Hematopoietic multipotent progenitor cell treated with erythropoietin and hydrocortisone succinate and interleukin-3 and kit ligand, for 8 days (in vitro differentiated cells): ENCODE results near the gene VWF.
"Not testable (repeated sequence)": the region's sequence is repeated elsewhere in the genome, so short reads cannot be mapped to it uniquely, and the experiment has no call there.

Experiments used
- DNase-seq: peaks from one replicate; pipeline ENCODE4 v3.0.0-alpha.2; 2015

Gene VWF

DNA sequence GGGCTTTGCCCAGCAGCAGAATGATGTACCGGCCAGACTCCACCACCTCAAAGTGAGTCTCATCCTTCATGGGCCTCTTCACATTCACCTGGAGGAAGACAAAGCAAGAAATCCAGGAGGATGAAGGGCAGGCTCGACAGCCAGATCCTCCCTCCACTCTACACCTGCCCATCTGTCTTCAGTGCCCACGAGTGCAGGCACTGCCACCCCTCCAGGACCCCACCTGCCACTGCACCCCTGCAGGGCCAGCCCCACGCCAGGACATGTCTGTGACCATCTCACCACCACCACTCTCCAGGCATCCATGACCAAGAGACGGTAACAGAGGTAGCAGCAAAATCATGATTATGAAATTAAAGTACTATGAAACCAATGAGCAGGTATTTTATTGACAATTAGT, 95.1 kb downstream of the VWF start:
- no peak for DNase-seq

DNA sequence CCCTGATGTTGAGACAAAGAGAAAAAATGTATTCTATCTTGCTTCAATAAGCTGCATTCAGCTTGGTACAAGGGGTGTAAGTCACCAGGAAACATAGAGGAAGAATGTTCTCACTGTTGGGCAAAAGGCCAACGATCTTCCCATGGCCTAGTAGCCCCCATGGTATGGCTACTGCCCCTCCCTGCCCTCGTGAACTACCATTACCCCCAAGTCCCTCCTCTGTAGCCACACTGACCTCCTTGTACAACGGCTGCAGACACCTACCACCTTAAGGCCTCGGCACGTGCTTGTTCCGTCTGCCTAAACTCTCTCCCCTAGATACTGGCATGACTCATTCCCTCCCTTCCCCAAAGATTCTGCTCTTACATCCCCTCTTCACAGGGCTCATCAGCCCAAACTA, 97.5 kb downstream of the VWF start:
- no peak for DNase-seq

- not testable (repeated sequence) for DNase-seq
Observed at GRCh38 chr12:6025703-6026298, 98.7 kb downstream of the VWF start.

GRCh38 chr12:6024066-6024465, 100.4 kb downstream of the VWF start:
- not testable (repeated sequence) for DNase-seq

- DNase-seq, result no peak
Observed at GRCh38 chr12:6020930-6021329, 103.5 kb downstream of the VWF start.

DNA sequence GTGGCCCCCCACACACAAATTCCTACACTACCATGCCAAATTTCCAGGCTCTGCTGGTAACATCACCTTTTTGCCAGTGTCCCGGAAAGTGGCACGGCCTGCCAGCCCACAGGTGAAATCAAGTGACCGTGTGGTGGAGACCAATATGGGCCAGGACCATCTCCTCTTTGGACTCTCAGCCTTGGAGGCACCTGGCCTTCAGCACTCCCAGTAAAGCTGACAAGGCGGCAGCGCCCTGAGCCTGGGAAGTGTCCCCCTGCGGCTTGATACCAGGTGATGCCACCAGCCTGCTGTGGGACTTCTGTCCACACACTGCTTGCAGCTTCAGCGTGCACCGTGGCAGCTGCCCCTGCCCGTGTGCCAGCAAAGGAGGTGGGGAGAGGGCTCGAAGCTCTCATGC, 104.0 kb downstream of the VWF start:
- not testable (repeated sequence) for DNase-seq

- not testable (repeated sequence) for DNase-seq
Observed at GRCh38 chr12:6019256-6019655, 105.2 kb downstream of the VWF start.

GRCh38 chr12:6018265-6018664, 106.2 kb downstream of the VWF start:
- no peak for DNase-seq

DNA sequence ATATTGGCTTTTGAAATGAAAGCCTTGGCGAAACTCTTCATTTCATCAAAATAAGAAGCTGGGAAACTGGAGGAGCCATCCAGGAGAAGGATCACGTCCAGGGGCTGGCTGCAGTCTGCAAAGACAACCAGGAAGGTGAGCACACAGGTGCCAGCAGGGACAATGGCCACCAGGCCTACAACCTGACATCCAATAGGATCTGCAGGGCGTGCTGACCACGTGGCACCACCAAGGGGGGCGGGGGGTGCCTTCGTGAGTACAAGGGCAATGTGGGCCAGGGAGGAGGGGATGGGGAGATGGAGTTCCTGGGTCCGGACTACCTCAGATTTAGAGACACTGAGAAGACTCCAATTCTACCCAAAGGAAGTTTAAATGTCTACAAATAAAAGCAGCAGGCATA, 107.7 kb downstream of the VWF start:
- no peak for DNase-seq

- DNase-seq, result not testable (repeated sequence)
Observed at GRCh38 chr12:6016004-6016403, 108.5 kb downstream of the VWF start.

DNA sequence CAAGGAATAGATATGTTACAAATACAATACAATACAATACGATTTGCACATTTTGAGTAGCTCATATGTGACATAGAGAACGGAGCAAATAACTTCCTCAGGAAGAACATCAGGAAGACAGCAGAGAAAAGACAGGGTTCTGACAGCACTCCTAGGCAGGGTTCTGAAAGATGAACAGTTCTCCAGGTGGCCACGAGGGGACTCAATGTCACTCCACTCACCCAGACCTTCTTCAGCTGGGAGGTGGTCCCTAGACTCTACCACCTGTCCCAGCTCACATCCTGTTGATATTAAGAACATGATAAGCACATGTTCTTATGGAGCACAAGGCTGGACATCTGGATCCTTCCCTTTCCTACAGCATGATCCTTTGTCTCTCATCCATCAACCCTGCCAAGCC, 109.2 kb downstream of the VWF start:
- not testable (repeated sequence) for DNase-seq

GRCh38 chr12:6010631-6011350, 113.7 kb downstream of the VWF start:
- not testable (repeated sequence) for DNase-seq

DNA sequence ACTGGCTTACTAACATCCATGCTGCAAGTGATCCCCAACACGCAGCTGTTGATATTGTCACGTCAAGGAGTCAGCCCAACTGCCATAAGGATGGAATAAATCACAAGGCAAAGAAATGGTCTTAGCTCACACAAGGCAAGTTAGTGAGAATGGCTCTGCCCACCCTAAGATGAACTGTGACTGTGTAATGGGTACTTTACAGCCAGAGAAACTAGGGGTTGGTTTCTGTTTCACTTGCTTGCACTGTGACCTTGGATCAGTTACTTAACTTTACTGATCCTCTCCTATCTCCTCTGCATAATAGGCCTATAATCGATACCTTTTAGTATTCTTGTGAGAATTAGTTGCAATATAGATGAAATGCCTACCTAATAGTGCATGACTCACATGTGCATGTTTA, 127.2 kb downstream of the VWF start:
- no peak for DNase-seq

DNA sequence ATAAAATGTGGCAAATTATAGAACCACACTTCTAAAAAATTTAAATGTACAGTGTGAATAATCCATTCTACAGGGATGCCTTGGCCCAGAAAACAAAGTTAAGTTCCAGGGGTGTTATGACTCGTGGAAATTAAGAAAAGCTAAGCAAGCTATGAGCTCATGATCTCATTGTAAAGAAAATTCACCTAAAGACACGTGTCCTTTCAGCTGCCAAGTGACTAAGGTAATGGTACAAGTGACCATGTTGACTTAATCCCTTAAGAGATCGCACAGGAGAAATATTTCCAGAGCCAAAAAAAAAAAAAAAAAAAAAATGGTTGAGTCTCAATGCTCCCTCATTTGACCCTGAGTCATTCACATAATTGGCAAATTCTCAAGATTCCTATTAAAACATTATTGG, 128.0 kb downstream of the VWF start:
- DNase-seq, result no peak

- no peak for DNase-seq
Observed at GRCh38 chr12:5989621-5990020, 134.8 kb downstream of the VWF start.

DNA sequence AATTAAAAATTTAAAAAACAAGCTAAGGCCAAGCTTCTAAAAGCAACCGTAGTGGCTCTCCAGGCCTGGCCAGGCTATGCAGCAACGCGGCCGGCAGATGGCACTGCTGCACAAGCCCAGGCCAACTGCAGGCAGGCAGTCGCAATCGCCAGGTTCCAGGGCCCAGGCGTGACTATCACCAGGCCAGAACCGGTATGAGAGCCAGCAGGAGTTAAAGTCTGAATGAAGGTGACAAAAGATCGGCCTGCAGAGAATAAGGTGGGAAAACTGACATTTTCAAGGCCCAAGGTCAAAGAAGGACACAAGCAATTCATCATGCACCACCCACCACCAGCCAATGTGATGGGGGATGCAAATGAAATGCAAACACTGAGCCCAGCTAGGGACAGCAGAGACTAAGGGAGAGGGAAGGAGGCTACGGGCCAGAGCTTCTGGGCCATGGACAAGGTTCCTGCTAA, 135.8 kb downstream of the VWF start:
- peak; percentile 62 for DNase-seq

DNA sequence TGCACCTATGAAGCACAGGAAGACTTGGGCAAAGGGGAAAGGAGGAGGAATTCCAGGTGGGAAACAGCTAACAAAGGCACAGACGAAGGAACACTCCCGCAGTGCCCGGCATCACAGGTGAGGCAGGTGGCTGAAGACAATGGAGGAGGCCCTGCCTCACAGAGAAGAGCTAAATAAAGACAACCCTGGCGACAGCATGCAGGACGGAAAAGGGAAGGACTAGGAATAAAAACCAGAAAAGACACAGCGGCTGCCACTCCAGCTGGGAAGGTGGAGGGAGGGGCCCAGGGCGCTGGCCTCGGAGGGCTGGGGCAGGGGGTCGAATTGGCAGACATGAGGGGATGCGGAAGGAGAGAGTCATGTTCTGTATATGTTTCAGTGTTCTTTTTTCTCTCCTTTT, 136.4 kb downstream of the VWF start:
- no peak for DNase-seq

- DNase-seq, result no peak
Observed at GRCh38 chr12:5987573-5987972, 136.9 kb downstream of the VWF start.

DNA sequence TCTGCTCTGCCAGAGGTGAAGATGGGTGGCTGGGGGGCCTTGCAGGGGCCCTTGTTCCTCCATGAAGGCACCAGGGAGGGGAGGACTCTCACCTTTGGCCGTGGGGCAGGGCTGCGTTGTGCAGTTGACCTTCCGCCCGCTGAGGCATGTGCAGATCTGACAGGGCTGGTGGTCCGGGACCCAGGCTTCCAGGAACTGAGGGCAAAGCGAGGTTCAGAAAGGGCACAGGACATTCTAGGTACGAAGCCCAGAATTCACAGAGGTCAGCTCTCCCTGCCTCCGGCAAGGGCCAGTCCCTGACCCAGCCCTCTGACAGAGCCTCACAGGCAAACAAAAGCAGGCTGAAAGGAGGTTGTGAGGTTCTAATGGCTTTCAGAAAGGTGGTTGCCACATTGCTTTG, 139.0 kb downstream of the VWF start:
- no peak for DNase-seq

GRCh38 chr12:5984873-5985272, 139.6 kb downstream of the VWF start:
- no peak for DNase-seq

DNA sequence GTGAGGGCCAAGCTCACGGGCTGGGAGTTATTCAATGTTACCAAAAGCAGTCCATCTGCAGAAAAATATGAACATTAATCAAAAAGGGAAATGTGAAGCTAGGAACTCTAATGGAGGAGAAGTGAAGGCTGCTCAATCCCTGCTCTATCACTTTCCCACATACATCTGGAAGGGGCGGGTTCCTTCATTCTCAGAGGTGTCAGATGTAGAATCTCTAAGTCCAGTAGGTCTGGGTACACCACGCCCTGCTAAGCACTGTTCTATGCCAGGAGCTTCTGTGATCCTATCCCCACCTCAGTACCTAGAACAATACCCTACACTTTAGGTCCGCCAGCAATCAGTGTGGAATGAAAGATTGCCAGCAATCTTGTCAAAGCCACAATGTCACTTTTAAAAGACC, 142.4 kb downstream of the VWF start:
- DNase-seq, result no peak

- no peak for DNase-seq
Observed at GRCh38 chr12:5977556-5977955, 146.9 kb downstream of the VWF start.

GRCh38 chr12:5976711-5977110, 147.8 kb downstream of the VWF start:
- no peak for DNase-seq

- no peak for DNase-seq
Observed at GRCh38 chr12:5976196-5976595, 148.3 kb downstream of the VWF start.
